KOPT-K1 (cell line): Measurements from ENCODE around the gene LRRC4.

Experiments
- H3K27ac ChIP-seq: fragments of 200-600 bp; sonication (generic); 2 replicates; pipeline ENCODE4 v1.5.1; 2016; ENCODE audit warnings: antibody characterized with exemption, mild to moderate bottlenecking, low read depth, low read length; ENCODE audit not compliant: poor library complexity, severe bottlenecking
- H3K36me3 ChIP-seq: fragments of 200-600 bp; sonication (generic); 2 replicates; pipeline ENCODE4 v1.5.1; 2017; ENCODE audit warnings: antibody characterized with exemption, mild to moderate bottlenecking, low read length, moderate library complexity; ENCODE audit not compliant: insufficient read depth
- H3K9me3 ChIP-seq: fragments of 200-600 bp; sonication (generic); 2 replicates; pipeline ENCODE4 v1.5.1; 2017; ENCODE audit warnings: antibody characterized with exemption, low read length, mild to moderate bottlenecking; ENCODE audit not compliant: insufficient read depth, poor library complexity, severe bottlenecking

The LRRC4 gene

GRCh38 chr7:127996253-127997071 lies 34.8 kb downstream of the LRRC4 start:
- no peaks in the 10 kb centered on the region for H3K9me3 ChIP-seq
- H3K27ac ChIP-seq: no peak overlapping the region
- peaks cover 83% of the 10 kb centered on the region for H3K36me3 ChIP-seq

DNA sequence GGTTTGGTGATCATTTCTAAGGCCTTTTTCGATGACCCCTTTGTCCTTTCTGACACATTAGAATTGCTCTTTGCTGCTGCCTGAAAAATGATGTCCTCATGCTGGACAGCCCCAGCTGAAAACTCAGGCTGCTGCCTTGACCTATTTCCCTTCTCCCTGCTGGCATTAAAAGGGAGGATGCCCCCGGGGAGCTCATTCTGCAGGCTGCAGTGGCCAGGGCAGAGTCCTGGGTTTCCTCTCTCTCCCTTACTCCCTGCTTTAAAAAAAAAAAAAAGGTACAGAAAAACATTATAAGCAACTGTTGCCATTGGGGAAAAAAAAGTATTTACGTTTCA lies 35.4 kb downstream of the LRRC4 start:
- H3K27ac ChIP-seq: no peak overlapping the region
- H3K9me3 ChIP-seq: no peaks in the 10 kb centered on the region
- peaks cover 84% of the 10 kb centered on the region for H3K36me3 ChIP-seq

DNA sequence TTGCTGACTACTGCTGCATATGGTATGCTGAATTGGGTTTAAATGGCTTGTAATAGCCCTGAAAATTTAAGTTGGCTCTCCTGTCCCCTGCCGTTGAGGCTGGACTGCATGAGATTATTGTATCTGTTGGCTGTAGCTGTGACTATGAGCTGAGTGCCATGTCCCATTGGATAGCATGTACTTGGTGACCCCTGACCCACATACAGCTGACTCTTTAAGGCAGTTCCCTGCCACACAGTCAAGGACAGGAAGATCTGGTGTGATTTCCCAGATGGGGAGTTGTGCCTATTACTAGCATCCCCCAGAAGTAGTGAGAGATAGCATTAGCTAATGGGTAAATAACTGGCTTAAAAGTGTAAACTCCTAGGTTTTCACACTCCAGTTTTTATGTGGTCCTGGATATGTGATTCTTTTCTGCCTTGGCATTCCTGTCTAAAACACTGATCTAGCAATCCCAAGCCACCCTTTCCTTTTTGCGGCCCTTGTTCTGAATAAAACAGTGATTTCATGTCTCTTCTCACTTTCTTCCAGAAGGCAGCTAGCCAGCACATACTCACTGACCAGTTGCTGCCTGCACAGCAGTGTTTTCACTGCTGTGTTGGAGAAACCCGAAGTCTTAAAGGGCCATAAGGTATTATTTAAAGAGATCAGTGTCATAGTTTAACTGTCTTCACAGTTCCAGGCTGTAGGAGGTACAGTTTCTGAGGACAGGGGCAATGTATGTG lies 35.9 kb downstream of the LRRC4 start:
- peaks cover 84% of the 10 kb centered on the region for H3K36me3 ChIP-seq
- no peaks in the 10 kb centered on the region for H3K9me3 ChIP-seq
- no peak overlapping the region for H3K27ac ChIP-seq

DNA sequence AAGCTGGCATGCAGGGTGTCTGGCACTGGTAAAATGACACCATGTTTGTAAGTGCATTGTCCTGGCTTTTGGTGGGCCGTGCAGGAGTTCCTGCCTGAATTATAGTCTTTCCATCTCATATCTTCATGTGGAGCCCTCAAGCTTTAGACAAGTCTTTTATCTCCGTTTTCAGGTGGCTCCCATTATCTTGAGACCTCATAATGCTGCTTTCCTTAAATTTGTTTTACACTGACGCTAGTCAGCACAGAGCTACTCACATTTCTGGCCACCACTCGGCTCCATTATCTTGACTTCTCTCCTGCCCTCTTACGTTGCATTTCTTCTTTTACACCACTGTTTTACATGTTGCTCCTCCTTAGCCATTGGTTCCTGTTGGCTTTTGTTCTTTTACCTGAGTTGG lies 37.2 kb downstream of the LRRC4 start:
- H3K36me3 ChIP-seq: peaks cover 86% of the 10 kb centered on the region
- no peak overlapping the region for H3K27ac ChIP-seq
- H3K9me3 ChIP-seq: no peaks in the 10 kb centered on the region

DNA sequence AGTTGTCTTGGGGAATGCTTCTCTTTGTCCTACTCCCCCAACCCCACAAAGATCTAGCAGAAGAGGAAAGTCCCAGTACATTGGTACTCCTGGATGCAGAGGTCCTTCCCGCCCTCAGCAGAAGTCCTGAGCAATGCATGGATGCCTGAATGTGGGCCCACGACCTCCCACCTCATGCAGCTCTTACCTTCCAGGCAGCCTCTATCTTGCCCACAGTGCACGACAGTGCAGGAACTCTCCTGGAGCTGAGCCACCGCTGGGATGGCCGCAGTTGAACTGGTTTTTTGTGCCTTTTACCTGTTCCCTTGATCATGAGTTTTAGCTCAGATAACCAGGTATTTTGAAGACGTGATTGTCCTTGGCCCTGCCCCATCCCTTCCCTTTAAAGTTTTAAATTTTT lies 37.9 kb downstream of the LRRC4 start:
- Histone ChIP-seq H3K27ac (no peak overlapping the region), H3K9me3 (no peaks in the 10 kb centered on the region), H3K36me3 (peaks cover 81% of the 10 kb centered on the region)

DNA sequence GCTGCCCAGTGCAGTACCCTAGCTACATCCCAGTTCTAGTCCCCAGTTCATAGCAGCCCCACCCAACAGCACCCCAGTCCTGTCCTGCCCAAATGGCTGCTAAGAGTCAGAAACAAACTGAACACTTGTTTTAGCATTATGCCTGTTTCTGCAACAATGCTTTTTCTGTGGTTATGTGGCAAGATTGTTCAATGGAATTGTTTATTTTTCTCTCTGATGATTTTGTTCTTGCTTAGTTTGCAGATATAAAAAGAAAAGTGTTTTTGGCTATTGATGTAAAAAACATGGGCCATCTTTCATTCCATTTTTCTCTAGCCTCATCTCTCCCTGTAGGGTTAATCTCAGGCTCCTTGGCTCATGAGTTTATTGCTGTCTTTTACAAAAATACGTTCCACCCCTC lies 42.5 kb downstream of the LRRC4 start:
- Histone ChIP-seq H3K9me3 (no peaks in the 10 kb centered on the region), H3K36me3 (peaks cover 49% of the 10 kb centered on the region), H3K27ac (no peak overlapping the region)

DNA sequence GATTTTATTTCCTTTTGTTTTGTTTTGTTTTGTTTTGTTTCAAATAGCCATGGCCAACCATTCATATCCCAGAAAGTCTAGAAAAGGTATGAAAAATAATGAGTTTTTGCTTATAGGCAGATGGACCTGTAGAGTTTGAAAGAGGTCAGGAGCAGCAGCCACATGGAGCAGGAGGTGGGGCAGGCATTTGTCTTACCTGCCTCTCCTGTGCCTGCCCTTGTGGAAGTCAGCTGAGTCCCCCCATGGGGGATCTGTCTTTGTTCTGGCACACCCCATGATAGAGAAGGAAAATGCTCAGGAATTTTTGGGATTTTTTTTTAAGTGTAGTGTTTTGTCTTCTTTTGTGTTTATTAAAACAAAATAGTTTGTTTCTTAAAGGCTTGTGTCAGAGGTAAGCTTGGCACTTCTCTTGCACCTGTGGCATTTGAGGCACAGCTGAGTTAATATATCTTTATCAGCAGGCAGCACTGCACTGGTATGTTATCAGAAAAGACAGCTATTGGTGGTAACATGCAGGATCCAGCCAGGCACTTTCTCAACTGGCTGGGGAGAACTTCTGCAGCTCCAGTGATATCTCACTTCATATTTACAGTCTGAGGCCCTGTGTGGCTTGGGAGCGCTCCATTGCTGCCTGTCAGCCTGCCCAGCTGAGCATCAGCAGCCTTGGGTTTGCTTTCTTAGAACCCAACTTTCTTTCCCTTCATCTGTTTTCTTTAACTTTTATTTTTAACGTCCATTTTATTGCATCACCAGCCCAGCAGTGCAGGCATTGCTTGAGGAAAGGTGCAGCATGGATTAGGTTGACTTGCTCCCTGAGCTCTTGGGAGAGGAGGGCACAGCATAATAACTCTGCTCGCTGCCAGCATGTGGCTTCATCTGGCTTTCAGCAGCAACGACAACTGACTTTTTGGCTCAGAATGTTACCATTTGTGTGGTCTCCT lies 44.4 kb downstream of the LRRC4 start:
- Histone ChIP-seq H3K36me3 (peaks cover 30% of the 10 kb centered on the region), H3K9me3 (no peaks in the 10 kb centered on the region), H3K27ac (no peak overlapping the region)

- H3K9me3 ChIP-seq: peaks cover 5% of the 10 kb centered on the region
- peaks cover 13% of the 10 kb centered on the region; the same call in 1 of the 2 replicates for H3K36me3 ChIP-seq
- H3K27ac ChIP-seq: no peak overlapping the region
These were observed 47.4 kb downstream of the LRRC4 start for GRCh38 chr7:127983804-127984332.

GRCh38 chr7:127981965-127982364 lies 49.3 kb downstream of the LRRC4 start:
- peaks cover 18% of the 10 kb centered on the region for H3K9me3 ChIP-seq
- peaks cover 30% of the 10 kb centered on the region for H3K36me3 ChIP-seq
- no peak overlapping the region for H3K27ac ChIP-seq

GRCh38 chr7:127980901-127981300 lies 50.3 kb downstream of the LRRC4 start:
- no peak overlapping the region for H3K27ac ChIP-seq
- peaks cover 41% of the 10 kb centered on the region for H3K36me3 ChIP-seq
- H3K9me3 ChIP-seq: peaks cover 18% of the 10 kb centered on the region

GRCh38 chr7:127979728-127980126 lies 51.5 kb downstream of the LRRC4 start:
- Histone ChIP-seq H3K36me3 (peaks cover 41% of the 10 kb centered on the region), H3K9me3 (peaks cover 18% of the 10 kb centered on the region), H3K27ac (no peak overlapping the region)

DNA sequence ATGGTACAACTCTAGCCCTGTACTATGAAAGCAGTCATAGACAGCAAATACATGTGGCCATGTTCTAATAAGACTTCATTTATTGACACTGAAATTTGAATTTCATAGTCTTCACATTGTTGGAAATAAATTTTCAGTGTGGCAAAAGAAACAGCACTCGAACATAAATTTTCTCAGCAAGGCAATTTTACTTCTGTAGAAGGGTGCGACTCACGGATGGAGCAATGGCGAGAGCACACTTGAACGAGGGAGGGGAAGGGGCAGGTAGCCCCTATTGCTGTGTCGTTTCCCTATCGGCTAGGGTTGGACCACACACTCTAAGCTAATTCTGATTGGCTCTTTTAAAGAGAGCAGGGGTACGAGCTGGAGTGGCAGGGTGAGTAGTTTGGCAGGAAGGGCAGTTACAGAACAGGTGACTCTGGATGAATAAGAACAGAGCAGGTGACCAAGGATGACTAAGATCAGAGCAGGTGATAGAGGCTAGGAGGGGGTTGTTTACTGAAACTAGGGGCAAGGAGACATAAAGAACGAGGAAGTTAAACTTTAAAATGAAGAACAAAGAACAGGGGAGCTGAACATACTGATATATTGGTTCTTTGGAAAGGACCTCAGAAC lies 52.0 kb downstream of the LRRC4 start:
- peaks cover 18% of the 10 kb centered on the region for H3K9me3 ChIP-seq
- no peak overlapping the region for H3K27ac ChIP-seq
- peaks cover 41% of the 10 kb centered on the region for H3K36me3 ChIP-seq

DNA sequence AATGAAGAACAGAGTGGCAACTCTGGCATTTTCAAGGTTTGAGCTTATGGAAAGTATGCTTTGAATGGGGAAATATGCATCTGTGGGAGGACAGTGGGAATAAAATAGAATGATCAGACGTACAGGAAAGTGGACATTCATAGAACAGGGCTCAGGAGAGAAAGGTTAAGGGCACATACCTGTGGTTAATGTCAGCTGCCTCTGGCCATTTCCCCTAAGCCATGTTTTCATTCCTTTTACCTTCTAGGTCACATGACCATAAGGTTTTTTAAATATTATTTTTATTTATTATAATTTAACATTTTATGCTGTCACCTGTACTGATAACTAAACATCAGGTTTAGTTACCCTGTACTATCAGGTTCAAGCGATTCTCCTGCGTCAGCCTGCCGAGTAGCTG lies 52.8 kb downstream of the LRRC4 start:
- H3K27ac ChIP-seq: no peak overlapping the region
- H3K36me3 ChIP-seq: peaks cover 41% of the 10 kb centered on the region
- peaks cover 18% of the 10 kb centered on the region for H3K9me3 ChIP-seq
